ENCODE measurements around the gene TOR4A. TPM values are rescaled to one million over a fixed set of nuclear protein-coding genes. Genes with fewer than 3 reads are reported as not detected.
"Not testable (repeated sequence)": the region's sequence is repeated elsewhere in the genome, so short reads cannot be mapped to it uniquely, and the experiment has no call there.

The TOR4A gene
- total and polyA plus RNA-seq, 12 donors: 4.7 to 21.5 (median 16.5) TPM

DNA sequence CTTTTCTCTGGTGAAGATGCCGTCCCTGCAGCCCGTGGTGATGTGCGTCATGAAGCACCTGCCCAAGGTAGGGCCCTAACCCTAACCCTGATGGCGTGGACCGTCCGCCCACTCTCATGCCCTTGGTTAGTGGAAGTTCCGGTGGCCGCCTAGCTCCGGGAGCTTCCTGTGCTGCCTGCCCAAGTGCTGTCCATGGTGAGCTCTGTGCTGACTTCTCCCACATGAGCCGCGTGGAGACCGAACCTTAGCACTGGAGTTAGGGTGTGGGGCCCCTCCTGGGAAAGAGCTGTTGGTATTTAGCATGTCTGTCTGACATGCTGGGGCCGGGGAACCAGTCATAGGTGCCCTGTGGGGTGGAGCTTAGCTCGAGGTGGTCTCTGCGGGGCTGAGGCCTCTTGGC is 21.2 kb upstream of the TOR4A start:
- Histone ChIP-seq H3K9me3 (no peaks in the 10 kb centered on the region), H3K4me3 (peak overlapping the region in 9 of 10 donors; percentile 85 to 100 (median 98)), H3K4me1 (peaks cover 11 to 30% (median 24%) of the 10 kb centered on the region in 9 donors), H3K27ac (no peak overlapping the region), H3K27me3 (no peaks in the 10 kb centered on the region), H3K36me3 (peaks cover 0 to 45% (median 16%) of the 10 kb centered on the region in 9 donors)
- ATAC-seq (no peak), DNase-seq (no peak)
- intact Hi-C loops (cut with DNase I): no loop called here
- 77 to 79% methylated on average over 15 of the region's 15 CpGs for WGBS, 2 donors
- TF ChIP-seq, protein P1, sequence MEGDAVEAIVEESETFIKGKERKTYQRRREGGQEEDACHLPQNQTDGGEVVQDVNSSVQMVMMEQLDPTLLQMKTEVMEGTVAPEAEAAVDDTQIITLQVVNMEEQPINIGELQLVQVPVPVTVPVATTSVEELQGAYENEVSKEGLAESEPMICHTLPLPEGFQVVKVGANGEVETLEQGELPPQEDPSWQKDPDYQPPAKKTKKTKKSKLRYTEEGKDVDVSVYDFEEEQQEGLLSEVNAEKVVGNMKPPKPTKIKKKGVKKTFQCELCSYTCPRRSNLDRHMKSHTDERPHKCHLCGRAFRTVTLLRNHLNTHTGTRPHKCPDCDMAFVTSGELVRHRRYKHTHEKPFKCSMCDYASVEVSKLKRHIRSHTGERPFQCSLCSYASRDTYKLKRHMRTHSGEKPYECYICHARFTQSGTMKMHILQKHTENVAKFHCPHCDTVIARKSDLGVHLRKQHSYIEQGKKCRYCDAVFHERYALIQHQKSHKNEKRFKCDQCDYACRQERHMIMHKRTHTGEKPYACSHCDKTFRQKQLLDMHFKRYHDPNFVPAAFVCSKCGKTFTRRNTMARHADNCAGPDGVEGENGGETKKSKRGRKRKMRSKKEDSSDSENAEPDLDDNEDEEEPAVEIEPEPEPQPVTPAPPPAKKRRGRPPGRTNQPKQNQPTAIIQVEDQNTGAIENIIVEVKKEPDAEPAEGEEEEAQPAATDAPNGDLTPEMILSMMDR (IDR thresholded peaks at IDR 0.05): no peak

DNA sequence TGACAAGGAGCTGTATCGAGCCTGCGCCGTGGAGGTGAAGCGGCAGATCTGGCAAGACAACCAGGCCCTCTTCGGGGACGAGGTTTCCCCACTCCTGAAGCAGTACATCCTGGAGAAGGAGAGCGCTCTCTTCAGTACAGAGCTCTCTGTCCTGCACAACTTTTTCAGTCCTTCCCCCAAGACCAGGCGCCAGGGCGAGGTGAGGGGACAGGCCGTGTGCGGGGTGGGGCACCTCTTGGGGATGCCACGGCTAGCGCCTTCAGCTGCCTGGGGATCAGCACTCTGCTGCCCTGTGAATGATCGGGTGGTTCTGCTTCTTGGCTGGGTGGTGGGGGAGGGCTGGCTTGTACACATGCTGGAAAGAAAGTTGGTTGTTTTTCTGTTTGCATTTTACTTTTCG is 20.7 kb upstream of the TOR4A start:
- ATAC-seq (no peak), DNase-seq (no peak)
- Histone ChIP-seq H3K27ac (no peak overlapping the region), H3K4me3 (peak overlapping the region in 6 of 10 donors; percentile 96 to 100 (median 98)), H3K27me3 (no peaks in the 10 kb centered on the region), H3K9me3 (no peaks in the 10 kb centered on the region), H3K4me1 (peaks cover 11 to 30% (median 25%) of the 10 kb centered on the region in 9 donors), H3K36me3 (peaks cover 0 to 49% (median 16%) of the 10 kb centered on the region in 9 donors)
- intact Hi-C loops (cut with DNase I): no loop called here
- 94% methylated on average over 15 of the region's 15 CpGs for WGBS, 2 donors
- TF ChIP-seq, protein P1 (IDR thresholded peaks at IDR 0.05): no peak

DNA sequence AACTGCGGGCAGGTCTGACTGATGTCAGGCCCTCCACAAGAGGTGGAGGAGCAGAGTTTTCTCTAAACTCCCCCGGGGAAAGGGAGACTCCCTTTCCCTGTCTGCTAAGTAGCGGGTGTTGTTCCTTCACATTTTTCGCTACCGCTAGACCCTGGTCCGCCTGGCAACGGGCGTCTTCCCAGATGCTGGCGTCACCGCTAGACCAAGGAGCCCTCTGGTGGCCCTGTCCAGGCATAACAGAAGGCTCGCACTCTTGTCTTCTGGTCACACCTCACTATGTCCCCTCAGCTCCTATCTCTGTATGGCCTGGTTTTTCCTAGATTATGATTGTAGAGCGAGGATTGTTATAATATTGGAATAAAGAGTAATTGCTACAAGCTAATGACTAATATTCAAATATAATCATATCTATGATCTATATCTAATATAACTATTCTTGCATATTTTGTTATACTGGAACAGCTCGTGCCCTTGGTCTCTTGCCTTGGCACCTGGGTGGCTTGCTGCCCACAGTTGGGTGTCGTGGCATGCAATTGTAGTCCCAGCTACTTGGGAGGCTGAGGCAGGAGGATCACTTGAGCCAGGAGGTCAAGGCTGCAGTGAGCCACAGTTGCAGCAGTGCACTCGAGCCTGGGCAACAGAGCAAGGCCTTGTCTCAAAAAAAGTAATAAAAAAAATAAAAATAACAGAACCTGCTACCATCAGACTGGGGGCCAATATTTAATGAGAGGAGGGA is 15.2 kb upstream of the TOR4A start:
- H3K9me3 ChIP-seq; H3K27me3 ChIP-seq; ATAC-seq; H3K27ac ChIP-seq; H3K4me3 ChIP-seq; intact Hi-C loops (cut with DNase I): not testable (repeated sequence)
- WGBS, 2 donors: 30 to 31% methylated on average over 14 to 15 of the region's 15 CpGs
- TF ChIP-seq, protein P1 (IDR thresholded peaks at IDR 0.05): peak; percentile 19 to 62 (median 57)
- Histone ChIP-seq H3K36me3 (peaks cover 0 to 79% (median 35%) of the 10 kb centered on the region in 9 donors), H3K4me1 (peaks cover 0 to 15% (median 4%) of the 10 kb centered on the region in 9 donors)
- peak in 1 of 2 donors; percentile 45 for DNase-seq

DNA sequence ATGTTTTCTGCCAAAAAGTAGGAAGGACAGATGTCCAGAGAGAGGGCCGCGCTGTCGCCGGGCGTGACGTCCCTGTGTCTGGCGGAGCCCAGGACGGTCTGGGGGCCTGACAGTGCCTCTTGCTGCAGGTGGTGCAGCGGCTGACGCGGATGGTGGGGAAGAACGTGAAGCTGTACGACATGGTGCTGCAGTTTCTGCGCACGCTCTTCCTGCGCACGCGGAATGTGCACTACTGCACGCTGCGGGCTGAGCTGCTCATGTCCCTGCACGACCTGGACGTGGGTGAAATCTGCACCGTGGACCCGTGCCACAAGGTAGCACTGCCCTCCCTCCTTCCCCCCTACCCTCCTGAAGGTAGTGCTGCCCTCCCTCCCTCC is 14.6 kb upstream of the TOR4A start:
- no peaks in the 10 kb centered on the region for H3K9me3 ChIP-seq
- WGBS, 2 donors: 89 to 95% methylated on average over 24 of the region's 24 CpGs
- TF ChIP-seq, protein P1 (IDR thresholded peaks at IDR 0.05): no peak
- peak in 1 of 2 donors; percentile 15 for DNase-seq
- H3K4me1 ChIP-seq: peaks cover 0 to 21% (median 9%) of the 10 kb centered on the region in 9 donors
- ATAC-seq: peak in 2 of 8 donors; percentile 18 to 26
- no peak overlapping the region for H3K27ac ChIP-seq
- intact Hi-C loops (cut with DNase I): no loop called here
- peaks cover 0 to 79% (median 35%) of the 10 kb centered on the region in 9 donors for H3K36me3 ChIP-seq
- H3K27me3 ChIP-seq: no peaks in the 10 kb centered on the region
- H3K4me3 ChIP-seq: no peak overlapping the region

Data from heart right ventricle (tissue), 16 donors.